ENCODE measurements around the gene TRIM63. TPM values are rescaled to one million over a fixed set of nuclear protein-coding genes. Genes with fewer than 3 reads are reported as not detected.

TRIM63 gene
- total RNA-seq, 2 donors from 2014 or later, result not detected

- Histone ChIP-seq H3K4me1 (peaks cover 72% of the 10 kb centered on the region), H3K4me3 (no peak overlapping the region), H3K36me3 (replicated peaks in 1 of 2; ENCODE audit: insufficient read depth in 1 of 2, low read depth in 2 of 2) (no peaks in the 10 kb centered on the region), H3K27ac (peak overlapping the region in 3 of 4 donors; percentile 28 to 48 (median 28)), H3K9me3 (no peaks in the 10 kb centered on the region), H3K27me3 (no peaks in the 10 kb centered on the region)
- DNase-seq (peak; percentile 65 to 82 (median 76)), ATAC-seq (peak; percentile 69)
- intact Hi-C loops (cut with DNase I), result no loop called here
- WGBS, 2 donors, result 67 to 95% methylated on average over 2 to 3 of the region's 3 CpGs
- TF ChIP-seq CTCF (IDR thresholded peaks at IDR 0.05), result no peak
- no peak for TF ChIP-seq POLR2A (IDR thresholded peaks at IDR 0.05)
These were observed 8.2 kb upstream of the TRIM63 start for GRCh38 chr1:26075421-26076144.

GRCh38 chr1:26072305-26072704 is 4.9 kb upstream of the TRIM63 start:
- DNase-seq, result peak; percentile 83 to 92 (median 89)
- intact Hi-C loops (cut with DNase I), result no loop called here
- no peak overlapping the region for H3K4me3 ChIP-seq
- peaks cover 48% of the 10 kb centered on the region for H3K4me1 ChIP-seq
- TF ChIP-seq POLR2A (IDR thresholded peaks at IDR 0.05) (peak in 1 of 3 donors; percentile 6), CTCF (IDR thresholded peaks at IDR 0.05) (no peak)
- peak overlapping the region in 3 of 4 donors; percentile 57 to 80 (median 67) for H3K27ac ChIP-seq
- ATAC-seq, result peak; percentile 81
- no peaks in the 10 kb centered on the region for H3K27me3 ChIP-seq
- no peaks in the 10 kb centered on the region for H3K36me3 ChIP-seq (replicated peaks in 1 of 2; ENCODE audit: insufficient read depth in 1 of 2, low read depth in 2 of 2)
- WGBS, 2 donors, result 0 to 13% methylated on average over 3 to 6 of the region's 6 CpGs
- no peaks in the 10 kb centered on the region for H3K9me3 ChIP-seq

- peaks cover 47% of the 10 kb centered on the region for H3K4me1 ChIP-seq
- 91 to 97% methylated on average over 6 of the region's 6 CpGs for WGBS, 2 donors
- H3K4me3 ChIP-seq, result no peak overlapping the region
- no peaks in the 10 kb centered on the region for H3K36me3 ChIP-seq (replicated peaks in 1 of 2; ENCODE audit: insufficient read depth in 1 of 2, low read depth in 2 of 2)
- intact Hi-C loops (cut with DNase I), result no loop called here
- no peak for TF ChIP-seq POLR2A (IDR thresholded peaks at IDR 0.05)
- TF ChIP-seq CTCF (IDR thresholded peaks at IDR 0.05), result no peak
- DNase-seq (no peak), ATAC-seq (no peak)
- no peaks in the 10 kb centered on the region for H3K27me3 ChIP-seq
- H3K9me3 ChIP-seq, result no peaks in the 10 kb centered on the region
- H3K27ac ChIP-seq, result no peak overlapping the region
These were observed 3.5 kb upstream of the TRIM63 start for GRCh38 chr1:26070963-26071342.

- Histone ChIP-seq H3K9me3 (no peaks in the 10 kb centered on the region), H3K27ac (no peak overlapping the region), H3K27me3 (no peaks in the 10 kb centered on the region), H3K4me1 (peaks cover 41% of the 10 kb centered on the region), H3K36me3 (replicated peaks in 1 of 2; ENCODE audit: insufficient read depth in 1 of 2, low read depth in 2 of 2) (no peaks in the 10 kb centered on the region), H3K4me3 (no peak overlapping the region)
- no peak for TF ChIP-seq POLR2A (IDR thresholded peaks at IDR 0.05)
- TF ChIP-seq CTCF (IDR thresholded peaks at IDR 0.05), result no peak
- ATAC-seq (no peak), DNase-seq (no peak)
- WGBS, 2 donors, result 93 to 98% methylated on average over 4 of the region's 4 CpGs
- intact Hi-C loops (cut with DNase I), result no loop called here
These were observed 3.0 kb upstream of the TRIM63 start for GRCh38 chr1:26070296-26070962.

Measured in body of pancreas (tissue), 4 donors.